Activated CD4-positive, alpha-beta T cell treated with anti-CD3 and anti-CD28 coated beads, Interleukin-2, amount 50 U/mL, for 16 hours (primary cell): Measurements from ENCODE around the gene PCDH15.

Experiments used
- DNase-seq: peaks from one replicate; pipeline ENCODE4 v3.0.0-alpha.2; 2020

The PCDH15 gene

GRCh38 chr10:54800741-54801421, at the start of gene PCDH15:
Gene PCDH15, minus strand, starts transcription at chr10:54801231. Its CDS starts 136,969 bp downstream, at chr10:54664262.
- DNase-seq = no peak

DNA sequence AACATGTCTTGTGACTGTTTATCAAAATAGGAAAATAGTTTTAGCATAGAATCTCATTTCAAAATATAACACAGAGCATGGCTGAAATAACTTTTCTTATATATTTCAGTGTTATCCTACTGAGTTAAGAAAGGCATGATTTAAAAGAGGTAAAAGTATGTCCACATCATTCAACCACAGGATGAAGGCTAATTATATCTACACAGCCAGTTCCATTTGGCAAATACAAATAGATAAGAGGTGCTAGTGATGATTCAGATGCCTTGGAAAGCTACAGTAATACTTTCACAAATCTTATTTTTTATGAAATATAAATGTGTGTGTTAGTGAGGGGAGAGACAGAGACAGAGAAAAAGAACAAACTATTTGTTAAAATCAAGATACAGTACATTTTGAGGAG, 42.9 kb upstream of the PCDH15 start:
- no peak for DNase-seq

DNA sequence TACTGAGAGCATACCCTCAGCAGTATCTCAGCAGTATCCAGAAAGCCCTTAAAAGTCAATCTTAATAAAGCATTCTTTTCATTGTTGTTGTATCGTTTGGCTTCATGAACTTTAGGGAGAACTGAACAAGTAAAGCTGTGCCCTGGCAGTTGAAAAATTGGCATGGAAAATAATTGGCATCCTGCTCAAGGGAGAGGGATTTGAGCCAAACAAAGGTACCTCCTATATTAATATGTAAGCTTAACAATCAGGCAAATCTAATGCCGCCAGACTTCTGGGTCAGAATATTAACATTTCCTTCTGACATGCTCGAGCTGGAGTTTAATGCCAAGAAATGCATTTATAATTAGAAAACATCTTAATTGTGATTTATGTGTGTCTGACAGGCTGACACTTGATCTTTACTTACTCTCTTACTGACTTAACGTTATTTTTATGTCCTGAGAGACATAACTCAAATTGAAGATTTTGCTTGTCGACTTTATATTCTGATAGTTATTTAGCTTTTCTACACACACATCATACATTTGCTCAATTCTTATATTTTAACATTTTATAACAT, 42.1 kb upstream of the PCDH15 start:
- DNase-seq = no peak

GRCh38 chr10:54837479-54837878, 36.4 kb upstream of the PCDH15 start:
- no peak for DNase-seq

DNA sequence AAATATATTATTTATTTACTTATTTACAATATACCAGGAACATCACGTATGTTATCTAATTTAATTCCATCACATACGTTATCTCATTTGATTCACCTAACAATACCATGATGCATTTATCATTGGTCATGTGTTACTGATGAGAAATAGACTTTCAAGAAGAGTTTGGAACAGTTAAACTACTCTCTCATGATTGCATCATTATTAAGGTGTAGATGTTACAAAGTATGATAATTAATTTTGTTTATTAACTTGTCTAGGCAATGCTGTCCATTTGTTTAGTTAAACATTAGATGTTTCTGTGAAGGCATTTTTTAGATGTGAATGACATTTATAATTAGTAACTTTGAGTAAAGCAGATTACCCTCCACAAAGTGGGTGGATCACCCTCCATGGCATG, 32.0 kb upstream of the PCDH15 start:
- no peak for DNase-seq

DNA sequence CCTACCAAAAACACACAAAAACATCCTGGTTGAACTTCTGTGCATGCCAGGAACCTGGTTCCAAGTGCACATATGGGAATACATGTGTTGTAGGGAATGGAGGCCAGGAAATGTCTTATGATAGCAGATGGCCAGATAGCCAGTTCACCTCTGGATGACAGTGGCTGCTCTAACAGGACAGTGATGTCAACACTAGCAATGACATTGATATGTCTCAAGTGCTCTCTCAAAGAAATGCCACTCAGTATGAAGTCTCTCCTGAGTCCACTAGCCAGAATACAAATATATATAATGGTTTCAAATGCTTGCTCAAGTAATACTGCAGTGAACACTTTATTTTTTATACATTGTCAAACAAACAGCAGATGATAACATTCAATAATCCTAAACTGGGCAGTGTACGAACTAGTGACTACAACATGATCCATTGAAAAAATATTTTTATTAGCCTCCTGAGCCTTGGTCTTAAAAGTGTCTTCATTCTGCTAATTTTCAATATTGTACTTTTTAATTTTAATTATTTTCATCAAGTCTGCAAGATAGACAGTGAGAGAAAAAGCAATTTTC, 26.0 kb upstream of the PCDH15 start:
- DNase-seq = no peak

- no peak for DNase-seq
These were observed 14.6 kb upstream of the PCDH15 start for GRCh38 chr10:54815583-54815982.

GRCh38 chr10:54808186-54808935, 7.3 kb upstream of the PCDH15 start:
- no peak for DNase-seq

DNA sequence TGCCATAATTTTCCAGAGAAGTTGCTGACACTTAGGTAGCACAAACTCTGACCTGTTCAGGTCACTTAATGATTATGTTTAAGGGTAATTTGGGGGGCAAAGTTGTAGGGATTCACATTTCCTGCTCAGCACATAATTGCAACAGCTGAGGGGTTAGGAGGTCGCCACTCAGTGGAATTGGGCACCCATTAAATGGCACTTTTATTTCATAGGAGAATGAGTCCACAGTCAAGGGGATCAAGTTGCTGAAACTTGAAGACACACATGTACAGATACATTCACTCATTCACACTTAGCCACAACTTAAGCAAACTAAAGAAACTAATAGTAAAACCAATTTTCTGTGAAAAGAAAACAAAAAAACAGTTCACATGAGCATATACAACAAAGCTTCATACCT, 1.5 kb downstream of the PCDH15 start:
- DNase-seq = no peak

- no peak for DNase-seq
These were observed 3.3 kb downstream of the PCDH15 start for GRCh38 chr10:54797636-54798321.

DNA sequence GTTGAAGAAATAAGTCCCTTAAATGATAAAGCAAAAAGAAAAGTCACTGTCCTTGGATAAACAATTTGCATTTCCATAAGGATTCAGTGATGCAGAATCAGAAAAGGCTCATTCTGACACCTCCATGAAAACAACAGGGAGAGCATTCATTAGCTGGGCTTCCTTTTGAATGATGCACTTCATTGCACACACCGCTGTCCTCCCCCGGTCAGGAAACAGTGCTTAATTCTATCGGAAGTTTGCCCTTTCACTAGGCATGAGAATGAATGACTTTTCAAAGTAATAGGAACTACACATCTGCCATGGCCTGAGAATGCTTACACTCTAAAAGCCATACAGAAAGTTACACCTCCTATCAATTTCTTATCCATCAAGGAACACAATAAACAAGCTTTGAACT, 4.2 kb downstream of the PCDH15 start:
- DNase-seq = no peak

DNA sequence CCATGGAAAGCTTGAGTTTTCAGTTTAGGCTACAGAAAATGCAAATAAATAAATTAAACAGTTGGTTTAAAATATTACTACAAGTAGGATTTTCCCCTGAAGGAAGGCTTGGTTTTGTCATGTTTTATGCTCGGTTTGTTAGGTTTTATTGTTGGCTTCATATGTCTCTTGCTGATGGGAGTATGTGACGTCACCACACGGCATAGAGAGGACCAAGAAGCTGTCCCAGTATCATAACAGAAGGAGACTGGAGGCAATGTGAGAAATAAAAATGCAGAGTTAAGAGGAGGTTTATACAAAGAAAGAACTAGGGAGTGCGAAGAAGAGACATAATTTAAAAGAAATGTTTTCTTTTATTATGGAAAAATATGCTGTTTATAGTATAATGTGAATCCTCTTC, 24.4 kb downstream of the PCDH15 start:
- DNase-seq = no peak

DNA sequence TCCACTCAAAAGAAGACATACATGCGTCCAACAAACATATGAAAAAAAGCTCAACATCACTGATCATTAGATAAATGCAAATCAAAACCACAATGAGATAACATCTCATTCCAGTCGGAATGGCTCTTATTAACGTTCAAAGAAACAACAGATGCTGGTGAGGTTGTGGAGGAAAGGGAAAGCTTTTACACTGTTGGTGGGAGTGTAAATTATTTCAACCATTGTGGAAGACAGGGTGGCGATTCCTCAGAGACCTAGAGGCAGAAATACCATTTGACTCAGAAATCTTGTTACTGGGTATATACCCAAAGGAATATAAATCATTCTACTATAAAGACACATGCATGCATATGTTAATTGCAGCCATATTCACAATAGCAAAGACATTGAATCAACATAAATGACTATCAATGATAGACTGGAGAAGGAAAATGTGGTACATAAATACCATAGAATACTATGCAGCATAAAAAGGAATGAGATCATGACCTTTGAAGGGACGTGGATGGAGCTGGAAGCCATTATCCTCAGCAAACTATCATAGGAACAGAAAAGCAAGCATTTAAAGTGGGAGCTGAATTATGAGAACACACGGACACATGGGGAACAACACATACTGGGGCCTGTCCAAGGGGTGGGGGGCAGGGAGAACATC, 28.4 kb downstream of the PCDH15 start:
- no peak for DNase-seq

DNA sequence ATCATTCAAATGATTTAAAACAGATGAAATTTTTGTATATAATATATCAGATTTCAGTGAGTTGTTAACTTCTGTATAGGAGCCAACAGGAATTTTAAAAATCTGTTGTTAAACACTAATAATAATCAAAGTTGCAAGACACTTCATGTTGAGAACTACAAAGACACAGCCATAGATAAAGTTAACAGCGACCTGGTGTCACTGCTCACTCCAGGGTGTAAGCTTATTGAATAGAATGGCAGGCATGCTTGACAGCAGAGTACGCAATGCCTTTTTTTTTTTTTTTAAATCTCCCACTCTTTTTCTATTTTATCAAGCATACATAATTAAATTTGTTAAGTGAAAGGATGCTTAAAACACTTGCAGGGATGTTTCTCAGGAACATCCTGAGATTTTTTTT, 32.0 kb downstream of the PCDH15 start:
- DNase-seq = no peak

GRCh38 chr10:54758791-54759190, 42.2 kb downstream of the PCDH15 start:
- DNase-seq = no peak

- no peak for DNase-seq
These were observed 51.4 kb downstream of the PCDH15 start for GRCh38 chr10:54749623-54750022.

DNA sequence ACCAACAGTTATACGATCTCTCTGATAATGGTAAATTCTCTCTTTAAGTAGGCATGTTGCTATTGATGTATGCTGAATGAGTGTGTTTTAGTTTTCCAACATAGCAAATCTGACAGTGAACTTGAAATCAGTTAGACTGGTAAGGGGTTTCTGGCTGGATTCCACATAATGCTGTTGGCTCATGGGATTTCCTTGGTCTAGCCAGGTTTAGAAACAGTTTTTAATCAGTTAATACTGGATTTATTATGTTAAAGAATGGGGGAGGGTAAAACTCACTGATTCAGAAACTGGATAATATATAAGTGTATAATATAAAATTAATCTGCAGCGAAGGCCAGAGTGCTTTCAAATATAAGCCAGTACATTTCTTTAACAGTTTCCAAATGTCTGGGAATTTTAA, 55.6 kb downstream of the PCDH15 start:
- DNase-seq = no peak

- no peak for DNase-seq
These were observed 58.6 kb downstream of the PCDH15 start for GRCh38 chr10:54742416-54742815.

DNA sequence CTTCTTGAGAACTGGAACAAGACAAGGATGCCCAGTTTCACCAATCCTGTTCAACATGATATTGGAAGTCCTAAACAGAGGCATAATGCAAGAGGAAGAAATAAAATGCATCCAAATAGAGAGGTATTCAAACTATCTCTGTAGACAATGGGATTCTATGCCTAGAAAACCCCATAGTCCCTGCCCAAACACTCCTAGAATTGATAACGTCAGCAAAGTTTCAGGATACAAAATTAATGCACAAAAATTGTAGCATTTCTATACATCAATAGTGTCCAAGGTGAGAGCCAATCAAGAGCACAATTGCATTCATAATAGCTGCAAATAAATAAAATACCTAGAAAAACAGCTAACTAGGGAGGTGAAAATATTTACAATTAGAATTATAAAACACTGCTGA, 72.5 kb downstream of the PCDH15 start:
- DNase-seq = no peak

- DNase-seq = no peak
These were observed 79.0 kb downstream of the PCDH15 start for GRCh38 chr10:54722075-54722474.

- no peak for DNase-seq
These were observed 90.1 kb downstream of the PCDH15 start for GRCh38 chr10:54710918-54711317.

- DNase-seq = no peak
These were observed 92.4 kb downstream of the PCDH15 start for GRCh38 chr10:54708591-54708990.

- DNase-seq = no peak
These were observed 93.0 kb downstream of the PCDH15 start for GRCh38 chr10:54708021-54708420.
